ENCODE data around the gene TCF4. TPM values are rescaled to one million over a fixed set of nuclear protein-coding genes. Genes with fewer than 3 reads are reported as not detected.

TCF4 gene
- total RNA-seq, 2 experiments from 2014 or later, result 0.75 to 1.4 TPM

DNA sequence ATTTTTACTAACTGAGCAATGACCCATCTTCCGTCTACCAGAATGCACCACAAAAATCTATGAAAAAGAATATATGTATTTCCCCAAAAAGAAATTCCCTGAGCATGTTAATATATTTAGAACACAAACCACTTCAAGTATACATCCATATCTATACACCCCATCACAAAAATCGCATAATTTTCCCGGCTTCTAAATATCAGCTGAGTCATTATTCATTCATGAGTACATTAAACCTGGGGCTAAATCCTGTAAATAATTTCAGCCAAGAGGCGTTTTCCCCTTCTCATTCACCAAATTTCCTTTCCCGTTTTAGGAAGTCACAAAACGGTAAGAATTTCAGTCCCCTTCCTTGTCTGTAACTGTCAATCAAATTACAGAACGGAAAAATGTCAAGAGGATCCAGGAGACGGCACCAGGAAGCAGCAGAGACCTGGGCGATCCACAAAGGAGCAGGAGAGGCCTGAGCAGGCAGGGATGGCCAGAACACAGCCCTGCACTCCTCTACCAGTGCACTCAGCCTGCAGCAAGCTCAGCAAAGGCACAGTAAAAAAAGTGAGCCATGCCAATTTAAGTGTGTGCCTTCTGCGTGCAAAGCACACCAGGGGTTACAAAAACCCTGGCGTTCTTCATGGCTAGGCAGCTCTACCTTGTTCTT, 300.7 kb downstream of the TCF4 start:
- H3K27ac Mint-ChIP-seq, result no peak overlapping the region
- POLR2A ChIA-PET, result no interaction called here
- H3K27me3 Mint-ChIP-seq, result no peaks in the 10 kb centered on the region
- H3K9me3 Mint-ChIP-seq, result no peaks in the 10 kb centered on the region
- no peak for DNase-seq
- no peak for ATAC-seq (ENCODE audit: low read depth)
- H3K36me3 Mint-ChIP-seq, result no peaks in the 10 kb centered on the region
- H3K4me1 Mint-ChIP-seq, result no peaks in the 10 kb centered on the region
- no peak overlapping the region for H3K4me3 Mint-ChIP-seq

DNA sequence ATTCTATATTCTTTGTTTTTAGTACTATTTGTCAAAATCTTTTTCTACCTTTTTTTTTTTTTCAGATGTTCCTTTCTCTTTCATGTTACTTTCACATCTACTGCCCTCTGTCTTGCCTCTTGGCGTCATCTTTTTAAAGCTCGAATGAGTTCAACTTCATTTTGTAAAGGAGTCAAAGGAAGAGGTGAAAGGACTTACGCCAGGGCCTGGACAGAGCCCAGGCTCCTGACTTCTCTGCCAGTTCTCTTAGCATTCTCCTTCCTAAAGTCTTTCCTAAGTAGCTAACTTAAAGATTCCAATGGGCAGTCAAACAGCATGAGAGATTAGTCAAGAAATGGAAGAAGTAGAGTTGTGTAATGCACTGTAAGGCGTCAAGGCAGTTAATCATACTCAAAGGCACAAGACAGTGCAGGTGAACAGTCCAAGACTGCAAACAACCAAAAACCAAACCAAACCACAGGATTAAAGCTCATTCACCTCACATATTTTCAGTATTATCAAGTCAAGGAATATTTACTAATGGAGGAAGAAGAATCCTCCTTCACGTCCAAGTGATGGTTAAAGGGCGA, 301.7 kb downstream of the TCF4 start:
- H3K4me3 Mint-ChIP-seq, result no peak overlapping the region
- POLR2A ChIA-PET, result no interaction called here
- H3K27me3 Mint-ChIP-seq, result no peaks in the 10 kb centered on the region
- H3K9me3 Mint-ChIP-seq, result no peaks in the 10 kb centered on the region
- H3K36me3 Mint-ChIP-seq, result no peaks in the 10 kb centered on the region
- no peak overlapping the region for H3K27ac Mint-ChIP-seq
- DNase-seq (no peak), ATAC-seq (ENCODE audit: low read depth) (no peak)
- H3K4me1 Mint-ChIP-seq, result no peaks in the 10 kb centered on the region

DNA sequence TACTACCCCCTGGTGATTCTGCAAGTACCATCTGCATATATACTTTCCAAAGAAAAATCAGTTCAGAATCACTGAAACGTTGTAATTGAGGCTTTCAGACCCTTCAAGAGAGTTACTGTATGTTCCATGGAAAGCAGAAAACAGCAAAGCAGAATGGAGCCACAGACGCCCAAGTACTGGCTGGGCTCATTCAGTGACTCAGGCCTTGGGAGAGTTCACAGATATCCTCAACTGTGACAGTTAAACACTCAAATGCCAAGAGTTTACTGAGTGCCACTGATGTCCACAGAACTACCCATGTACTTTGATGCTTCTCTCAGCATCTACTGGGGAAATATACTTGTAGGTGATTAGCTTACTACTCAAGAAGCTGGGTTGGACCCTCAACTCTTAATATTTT, 303.4 kb downstream of the TCF4 start:
- DNase-seq, result no peak
- no peak for ATAC-seq (ENCODE audit: low read depth)
- H3K36me3 Mint-ChIP-seq, result no peaks in the 10 kb centered on the region
- no peak overlapping the region for H3K27ac Mint-ChIP-seq
- H3K27me3 Mint-ChIP-seq, result no peaks in the 10 kb centered on the region
- H3K9me3 Mint-ChIP-seq, result no peaks in the 10 kb centered on the region
- no peak overlapping the region for H3K4me3 Mint-ChIP-seq
- H3K4me1 Mint-ChIP-seq, result no peaks in the 10 kb centered on the region
- POLR2A ChIA-PET, result no interaction called here

DNA sequence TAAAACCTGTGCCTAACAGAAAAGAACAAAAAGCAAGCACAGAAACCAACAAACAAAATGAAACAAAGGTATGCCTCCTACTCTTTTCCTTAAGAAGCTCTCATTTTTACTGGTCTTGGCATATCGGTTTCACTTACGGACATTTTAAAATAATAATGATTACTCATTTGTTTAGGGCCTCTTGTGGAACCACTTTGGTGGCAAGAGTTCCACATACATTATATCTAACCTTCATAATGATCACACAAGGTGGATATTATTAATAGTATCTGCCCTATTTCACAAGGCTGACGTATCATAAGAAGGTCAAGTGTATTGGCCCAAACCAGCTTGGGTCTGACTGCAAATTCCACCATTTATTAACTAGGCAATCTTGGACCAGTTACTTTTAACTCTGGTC, 304.7 kb downstream of the TCF4 start:
- no peaks in the 10 kb centered on the region for H3K4me1 Mint-ChIP-seq
- POLR2A ChIA-PET, result no interaction called here
- no peak for DNase-seq
- H3K27ac Mint-ChIP-seq, result no peak overlapping the region
- H3K36me3 Mint-ChIP-seq, result no peaks in the 10 kb centered on the region
- no peak for ATAC-seq (ENCODE audit: low read depth)
- H3K9me3 Mint-ChIP-seq, result no peaks in the 10 kb centered on the region
- H3K4me3 Mint-ChIP-seq, result no peak overlapping the region
- no peaks in the 10 kb centered on the region for H3K27me3 Mint-ChIP-seq

DNA sequence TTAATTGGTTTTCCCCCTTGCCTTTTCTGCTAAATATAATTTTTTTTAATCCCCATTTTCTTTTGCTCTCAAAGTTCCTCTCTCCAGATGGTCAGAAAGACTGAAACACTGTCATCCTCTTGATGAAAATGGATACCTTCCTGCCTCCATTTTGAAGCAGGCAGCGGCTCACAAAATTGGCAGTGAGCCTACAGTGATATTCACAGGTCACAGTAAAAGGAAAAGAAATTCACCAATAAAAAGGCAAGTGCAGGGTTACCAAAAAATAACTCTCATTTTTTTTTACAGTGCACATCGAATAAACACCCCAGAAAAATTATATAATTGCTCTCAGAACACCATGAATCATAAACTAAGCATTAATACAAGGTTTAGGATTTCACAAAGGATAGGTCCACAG, 307.5 kb downstream of the TCF4 start:
- Mint-ChIP-seq H3K27ac (no peak overlapping the region), H3K9me3 (no peaks in the 10 kb centered on the region), H3K27me3 (no peaks in the 10 kb centered on the region), H3K36me3 (no peaks in the 10 kb centered on the region), H3K4me3 (no peak overlapping the region), H3K4me1 (no peaks in the 10 kb centered on the region)
- DNase-seq (no peak), ATAC-seq (ENCODE audit: low read depth) (no peak)
- POLR2A ChIA-PET, result no interaction called here

DNA sequence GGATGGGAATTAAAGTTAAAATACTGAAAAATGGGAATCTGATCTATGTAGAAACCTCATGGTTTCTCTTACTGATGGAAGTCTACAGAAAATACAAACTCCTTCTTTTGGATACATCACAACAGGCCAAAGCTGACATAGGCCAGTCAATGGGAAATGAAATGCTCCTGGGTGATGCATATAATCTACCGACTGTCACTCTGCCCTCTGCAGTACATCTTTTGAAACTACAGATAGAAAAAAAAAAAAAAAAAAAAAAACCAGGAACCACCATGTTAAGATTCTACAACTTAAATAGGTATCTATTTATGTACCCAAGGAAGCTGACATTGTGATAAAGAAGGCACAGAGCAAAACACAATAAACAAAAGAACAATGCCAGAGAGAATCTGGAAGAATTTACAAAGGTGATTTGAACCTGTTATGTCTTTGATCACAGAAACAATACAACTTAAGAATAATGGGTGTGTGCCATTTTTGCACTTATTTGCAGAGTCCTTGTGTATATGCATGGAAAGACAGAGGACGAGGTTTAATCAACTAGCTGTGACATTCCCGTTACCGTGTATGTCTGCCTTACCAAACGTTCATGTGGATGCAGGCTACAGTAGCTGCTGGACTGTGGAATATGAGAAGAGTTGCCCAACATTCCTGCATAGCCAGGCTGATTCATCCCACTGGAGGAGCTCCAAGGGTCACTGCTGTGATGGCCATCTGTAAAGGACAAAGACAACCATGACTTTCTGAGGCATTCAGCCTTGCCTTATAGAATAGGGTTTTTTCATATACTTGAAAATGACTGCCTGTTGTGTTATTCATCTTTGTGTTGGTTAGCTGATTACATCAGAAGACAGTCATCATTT, 312.7 kb downstream of the TCF4 start:
- POLR2A ChIA-PET, result interaction anchor here (0.6 kb wide), 1 partner anchor 37 kb away, joined by 3 read pairs; no protein-coding TSS in a partner anchor
- Mint-ChIP-seq H3K27ac (no peak overlapping the region), H3K4me1 (no peaks in the 10 kb centered on the region), H3K27me3 (no peaks in the 10 kb centered on the region), H3K4me3 (no peak overlapping the region), H3K36me3 (no peaks in the 10 kb centered on the region), H3K9me3 (no peaks in the 10 kb centered on the region)
- ATAC-seq (ENCODE audit: low read depth) (no peak), DNase-seq (no peak)

DNA sequence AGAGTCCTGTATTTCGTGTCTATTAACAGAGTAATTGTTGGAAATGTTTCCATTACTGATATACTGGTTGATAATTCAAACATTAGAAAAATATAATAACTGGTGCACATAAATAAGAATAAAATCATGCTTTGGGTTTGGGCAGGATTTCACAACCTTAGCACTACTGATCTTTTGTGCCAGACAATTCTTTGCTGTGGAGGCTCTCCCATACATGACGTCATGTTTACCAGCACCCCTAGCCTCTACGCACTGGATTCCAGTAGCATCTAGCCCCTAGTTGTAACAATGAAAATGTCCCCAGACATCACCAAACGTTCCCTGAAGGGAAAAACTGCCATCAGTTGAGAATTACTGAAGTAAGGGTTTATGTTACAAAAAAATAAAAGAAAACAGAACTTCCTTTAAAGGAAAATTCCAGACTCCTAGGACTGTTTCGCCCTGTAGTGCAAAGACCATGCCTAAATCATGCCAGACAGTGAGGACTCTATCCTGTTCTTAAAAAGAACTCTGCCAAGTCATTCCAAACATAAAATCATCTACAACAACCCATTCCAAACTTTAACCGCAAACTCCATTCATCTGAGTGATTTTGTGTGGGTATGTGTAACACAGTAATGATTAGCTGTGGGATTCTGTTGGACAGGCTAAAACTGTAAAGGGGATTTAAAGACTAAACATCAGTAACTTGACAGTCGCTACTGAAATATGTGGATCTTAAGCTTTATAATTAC, 315.3 kb downstream of the TCF4 start:
- Mint-ChIP-seq H3K27me3 (no peaks in the 10 kb centered on the region), H3K27ac (no peak overlapping the region), H3K4me1 (no peaks in the 10 kb centered on the region), H3K36me3 (no peaks in the 10 kb centered on the region), H3K4me3 (no peak overlapping the region), H3K9me3 (no peaks in the 10 kb centered on the region)
- DNase-seq, result no peak
- POLR2A ChIA-PET, result no interaction called here
- no peak for ATAC-seq (ENCODE audit: low read depth)

DNA sequence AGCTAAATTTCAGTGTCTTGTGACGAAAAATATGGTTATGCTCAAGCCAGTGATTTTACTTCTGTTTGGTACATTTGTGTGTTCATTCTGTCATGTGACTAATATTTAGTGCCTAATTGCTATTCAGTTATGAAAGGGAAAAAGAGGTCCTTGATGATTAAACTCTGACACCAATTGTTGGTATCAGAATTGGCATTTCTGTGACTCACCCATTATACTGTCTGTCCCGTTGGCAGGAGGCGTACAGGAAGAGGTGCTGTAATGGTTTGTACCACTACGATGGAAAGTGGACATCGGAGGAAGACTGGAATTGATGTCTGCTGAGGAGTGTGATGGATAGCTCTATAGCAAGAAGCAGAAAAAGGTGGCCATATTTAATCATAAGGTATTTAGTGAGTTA, 318.4 kb downstream of the TCF4 start:
- H3K4me1 Mint-ChIP-seq, result no peaks in the 10 kb centered on the region
- POLR2A ChIA-PET, result no interaction called here
- ATAC-seq (ENCODE audit: low read depth) (no peak), DNase-seq (no peak)
- H3K27ac Mint-ChIP-seq, result no peak overlapping the region
- no peaks in the 10 kb centered on the region for H3K27me3 Mint-ChIP-seq
- H3K4me3 Mint-ChIP-seq, result no peak overlapping the region
- H3K36me3 Mint-ChIP-seq, result no peaks in the 10 kb centered on the region
- H3K9me3 Mint-ChIP-seq, result no peaks in the 10 kb centered on the region

DNA sequence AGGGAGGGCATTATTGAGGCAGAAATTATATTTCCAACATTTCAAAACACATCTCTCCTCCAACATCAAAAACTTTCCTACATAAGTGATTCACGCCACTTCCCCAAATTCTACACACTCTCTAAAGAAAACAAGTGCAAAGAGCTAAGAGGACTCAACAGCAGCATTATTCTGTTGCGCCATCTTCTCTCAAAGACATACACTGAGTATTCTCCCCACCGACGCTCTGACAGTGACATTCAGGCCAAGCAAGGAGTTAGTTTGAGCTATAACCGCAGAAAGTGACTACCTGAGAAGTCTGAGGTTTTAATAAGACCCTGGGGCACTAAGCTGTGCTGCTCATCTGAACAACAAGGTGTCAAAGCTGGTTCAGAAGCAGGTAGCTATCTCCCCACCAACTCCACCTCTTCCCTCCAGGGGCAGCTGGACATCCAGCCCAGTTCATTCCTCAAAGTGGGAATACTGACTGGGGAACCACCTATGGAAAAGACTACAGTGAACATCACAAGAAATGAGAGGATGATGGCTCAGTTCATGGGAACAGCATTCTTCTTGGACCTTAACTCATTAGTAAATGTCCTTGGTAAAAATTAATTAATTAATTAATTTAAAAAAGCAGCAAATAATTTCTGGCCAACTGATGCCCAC, 319.2 kb downstream of the TCF4 start:
- no peak overlapping the region for H3K27ac Mint-ChIP-seq
- POLR2A ChIA-PET, result no interaction called here
- ATAC-seq (ENCODE audit: low read depth), result no peak
- no peaks in the 10 kb centered on the region for H3K27me3 Mint-ChIP-seq
- no peaks in the 10 kb centered on the region for H3K4me1 Mint-ChIP-seq
- DNase-seq, result no peak
- no peaks in the 10 kb centered on the region for H3K36me3 Mint-ChIP-seq
- no peak overlapping the region for H3K4me3 Mint-ChIP-seq
- no peaks in the 10 kb centered on the region for H3K9me3 Mint-ChIP-seq

DNA sequence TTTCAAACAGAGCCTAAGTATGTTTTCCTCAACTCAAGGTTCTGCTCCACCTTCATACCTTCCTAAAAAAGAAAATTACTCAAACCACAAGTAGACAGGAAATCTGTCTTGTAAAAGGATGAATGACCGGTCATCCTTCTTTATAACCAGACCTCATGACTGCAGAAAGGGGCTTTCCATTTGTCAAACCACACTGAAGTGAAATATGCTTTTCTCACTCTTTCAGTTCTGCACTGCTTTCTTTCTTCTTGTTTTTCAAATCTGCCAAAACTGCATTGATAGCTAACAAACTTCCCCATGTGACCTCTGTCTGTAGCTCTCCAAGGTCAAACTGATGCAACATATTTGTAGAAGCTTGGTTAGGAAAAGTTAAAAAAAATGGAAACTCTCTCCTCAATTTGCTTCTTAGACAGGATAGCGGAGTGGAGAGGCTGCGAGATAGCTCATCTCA, 319.8 kb downstream of the TCF4 start:
- H3K9me3 Mint-ChIP-seq, result no peaks in the 10 kb centered on the region
- H3K36me3 Mint-ChIP-seq, result no peaks in the 10 kb centered on the region

DNA sequence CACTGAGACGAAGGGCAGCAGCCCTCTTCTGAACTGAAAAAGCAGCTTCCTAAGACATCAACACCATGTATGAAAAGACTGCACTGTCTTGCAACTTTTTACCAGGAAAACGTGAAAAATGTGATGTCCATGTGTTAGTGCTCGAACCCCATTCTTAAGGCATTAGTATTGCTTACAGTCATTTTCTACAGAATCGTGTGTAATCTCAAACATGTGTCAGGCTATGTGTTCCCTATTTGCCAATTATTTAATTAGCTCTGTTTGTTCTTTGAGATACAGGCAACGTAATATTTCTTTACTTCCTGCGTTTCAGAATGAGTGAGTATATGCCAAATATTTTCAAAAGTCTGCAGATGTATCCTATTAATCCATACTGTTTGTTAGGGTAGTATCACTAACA, 321.0 kb downstream of the TCF4 start:
- Mint-ChIP-seq H3K9me3 (no peaks in the 10 kb centered on the region), H3K4me3 (no peak overlapping the region), H3K27ac (no peak overlapping the region), H3K27me3 (no peaks in the 10 kb centered on the region), H3K4me1 (no peaks in the 10 kb centered on the region), H3K36me3 (no peaks in the 10 kb centered on the region)
- DNase-seq (no peak), ATAC-seq (ENCODE audit: low read depth) (no peak)
- POLR2A ChIA-PET, result no interaction called here

More for the DNA sequence above, 319.8 kb downstream of the TCF4 start:
- POLR2A ChIA-PET, result no interaction called here
- DNase-seq (no peak), ATAC-seq (ENCODE audit: low read depth) (no peak)
- H3K4me3 Mint-ChIP-seq, result no peak overlapping the region
- no peaks in the 10 kb centered on the region for H3K27me3 Mint-ChIP-seq
- H3K4me1 Mint-ChIP-seq, result no peaks in the 10 kb centered on the region
- no peak overlapping the region for H3K27ac Mint-ChIP-seq

DNA sequence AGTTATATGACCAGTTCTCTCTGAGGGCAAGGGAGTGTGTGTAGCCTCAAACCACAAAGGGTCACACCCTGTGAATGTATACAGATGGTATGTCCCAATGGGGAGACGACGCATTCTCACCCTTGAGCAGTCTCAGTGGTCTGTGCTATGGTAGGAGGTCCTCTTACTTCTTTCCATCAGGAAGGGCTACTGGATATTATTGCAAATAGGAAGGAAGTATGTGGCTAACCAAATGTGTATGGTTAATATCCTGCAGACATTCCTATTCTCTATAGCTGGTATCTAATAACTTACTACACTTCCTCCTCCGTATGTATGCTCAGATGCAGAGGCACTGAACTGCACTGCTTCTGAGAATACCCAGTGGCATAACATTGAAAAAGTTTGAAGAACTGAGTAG, 322.0 kb downstream of the TCF4 start:
- Mint-ChIP-seq H3K27ac (no peak overlapping the region), H3K4me3 (no peak overlapping the region), H3K36me3 (no peaks in the 10 kb centered on the region), H3K4me1 (no peaks in the 10 kb centered on the region), H3K9me3 (no peaks in the 10 kb centered on the region), H3K27me3 (no peaks in the 10 kb centered on the region)
- DNase-seq (no peak), ATAC-seq (ENCODE audit: low read depth) (no peak)
- POLR2A ChIA-PET, result no interaction called here

DNA sequence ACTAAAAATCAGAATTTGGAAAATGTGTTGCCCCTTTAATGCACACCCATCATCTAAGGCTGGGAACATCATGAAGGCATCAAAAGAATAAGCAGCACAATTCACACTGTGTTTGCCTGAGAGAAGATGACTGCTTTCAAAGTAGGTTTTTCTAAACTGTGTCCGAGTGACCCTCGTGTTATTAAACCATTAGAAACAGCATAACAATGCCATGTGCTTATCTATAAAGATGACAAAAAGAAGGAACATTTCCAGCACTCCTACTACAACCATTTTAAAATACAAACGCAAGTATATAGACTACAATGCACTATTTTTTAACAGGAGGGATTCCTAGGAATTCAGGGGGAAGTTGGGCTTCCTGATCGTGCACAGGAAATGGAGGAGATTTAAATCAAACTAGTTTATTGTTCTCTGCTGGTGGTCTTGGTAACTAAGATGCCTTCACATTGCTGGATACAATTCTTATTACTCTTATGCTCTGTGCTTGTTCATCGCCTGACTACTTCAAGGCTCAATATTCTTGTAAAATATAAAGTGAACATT, 322.8 kb downstream of the TCF4 start:
- Mint-ChIP-seq H3K36me3 (no peaks in the 10 kb centered on the region), H3K27me3 (no peaks in the 10 kb centered on the region), H3K9me3 (no peaks in the 10 kb centered on the region), H3K27ac (no peak overlapping the region), H3K4me3 (no peak overlapping the region), H3K4me1 (no peaks in the 10 kb centered on the region)
- POLR2A ChIA-PET, result no interaction called here
- no peak for DNase-seq
- ATAC-seq (ENCODE audit: low read depth), result no peak

All from activated naive CD8-positive, alpha-beta T cell treated with anti-CD3 and anti-CD28 coated beads, Interleukin-2, amount 10 ng/mL, durations not matched to agents 7 days and 5 days (primary cell).